Neural cell (in vitro differentiated cells): ENCODE measurements around the gene ITGA11. TPM values are rescaled to one million over a fixed set of nuclear protein-coding genes. Genes with fewer than 3 reads are reported as not detected.

Source experiments
- H2AFZ ChIP-seq: fragments of 200-600, 300-800 bp; sonication (generic), shearing (Covaris generic); 2 replicates; pipeline ENCODE4 v1.6.0; 2014; ENCODE audit warnings: low read depth, mild to moderate bottlenecking, antibody characterized with exemption, low read length, moderate library complexity
- H3F3A ChIP-seq: fragments of 200-600 bp; shearing (Covaris generic); 2 replicates; pipeline ENCODE4 v1.6.1; 2016; ENCODE audit warnings: mild to moderate bottlenecking, moderate library complexity, mixed read lengths, antibody characterized with exemption, low read length; ENCODE audit not compliant: insufficient read depth, poor library complexity, severe bottlenecking
- H3K27ac ChIP-seq: fragments of 200-600, 300-800 bp; sonication (generic), shearing (Covaris generic); 2 replicates; pipeline ENCODE4 v1.5.1; 2014; ENCODE audit warnings: mild to moderate bottlenecking, low read length, moderate library complexity
- H3K27me3 ChIP-seq: fragments of 300-800, 200-600 bp; sonication (generic), shearing (Covaris generic); 2 replicates; pipeline ENCODE4 v1.6.0; 2014; ENCODE audit warnings: mild to moderate bottlenecking, low read depth, low read length, moderate library complexity; ENCODE audit not compliant: insufficient read depth
- H3K36me3 ChIP-seq: fragments of 300-800, 200-600 bp; sonication (generic), shearing (Covaris generic); 2 replicates; pipeline ENCODE4 v1.5.1; 2014; ENCODE audit warnings: mild to moderate bottlenecking, antibody characterized with exemption, low read length, moderate library complexity; ENCODE audit not compliant: insufficient read depth
- H3K4me2 ChIP-seq: fragments of 300-800, 200-600 bp; sonication (generic), shearing (Covaris generic); 2 replicates; pipeline ENCODE4 v1.6.0; 2014; ENCODE audit warnings: mild to moderate bottlenecking, low read length
- H3K4me3 ChIP-seq: fragments of 300-800, 200-600 bp; sonication (generic), shearing (Covaris generic); 2 replicates; pipeline ENCODE4 v1.5.1; 2014; ENCODE audit warnings: mild to moderate bottlenecking, low read length, moderate library complexity
- H3K79me2 ChIP-seq: fragments of 200-600 bp; shearing (Covaris generic); replicated peaks from 2 replicates; pipeline ENCODE4 v1.6.0; 2014; ENCODE audit warnings: mild to moderate bottlenecking, low read length, moderate library complexity; ENCODE audit not compliant: insufficient read depth
- H3K9ac ChIP-seq: fragments of 300-800, 200-600 bp; sonication (generic), shearing (Covaris generic); 2 replicates; pipeline ENCODE4 v1.6.1; 2016; ENCODE audit warnings: mild to moderate bottlenecking, low read length, mixed read lengths
- H3K9me2 ChIP-seq: fragments of 200-600 bp; shearing (Covaris generic); 2 replicates; pipeline ENCODE4 v1.6.1; 2016; ENCODE audit warnings: mild to moderate bottlenecking, low read length, mixed read lengths; ENCODE audit not compliant: insufficient read depth
- H3K9me3 ChIP-seq: fragments of 200-600, 300-800 bp; sonication (generic), shearing (Covaris generic); 2 replicates; pipeline ENCODE4 v1.6.1; 2016; ENCODE audit warnings: mild to moderate bottlenecking, mixed run types, low read length, moderate library complexity, mixed read lengths
- H4K20me1 ChIP-seq: fragments of 200-600 bp; shearing (Covaris generic); 2 replicates; pipeline ENCODE4 v1.6.1; 2016; ENCODE audit warnings: mild to moderate bottlenecking, mixed run types; ENCODE audit not compliant: insufficient read depth
- CTCF ChIP-seq: fragments of 450-650 bp; IDR thresholded peaks from 2 replicates; pipeline ENCODE4 v1.5.1; 2014; ENCODE audit warnings: antibody characterized with exemption, mild to moderate bottlenecking, moderate library complexity; ENCODE audit not compliant: poor library complexity, severe bottlenecking
- EP300 ChIP-seq: fragments of 450-650 bp; conservative IDR thresholded peaks from 2 replicates; pipeline ENCODE4 v1.6.1; 2014; ENCODE audit warnings: antibody characterized with exemption, mild to moderate bottlenecking, moderate library complexity; ENCODE audit not compliant: poor library complexity, severe bottlenecking
- EZH2 ChIP-seq: fragments of 200-600, 300-800 bp; shearing (Covaris generic), sonication (generic); IDR thresholded peaks from 2 replicates; pipeline ENCODE4 v1.6.1; 2014; ENCODE audit warnings: antibody characterized with exemption, low read length, borderline replicate concordance, mild to moderate bottlenecking; ENCODE audit not compliant: insufficient read depth, poor library complexity, severe bottlenecking
- MXI1 ChIP-seq: fragments of 450-650 bp; conservative IDR thresholded peaks from 2 replicates; pipeline ENCODE4 v1.6.1; 2014; ENCODE audit warnings: antibody characterized with exemption, mild to moderate bottlenecking; ENCODE audit not compliant: poor library complexity, severe bottlenecking
- POLR2AphosphoS5 ChIP-seq: IDR thresholded peaks from 2 replicates; pipeline ENCODE4 v1.6.1; 2012
- RAD21 ChIP-seq: fragments of 450-650 bp; conservative IDR thresholded peaks from 2 replicates; pipeline ENCODE4 v1.6.1; 2014; ENCODE audit warnings: antibody characterized with exemption, mild to moderate bottlenecking, moderate library complexity
- REST ChIP-seq: IDR thresholded peaks from 2 replicates; pipeline ENCODE4 v1.6.1; 2012; ENCODE audit warnings: borderline replicate concordance
- SMC3 ChIP-seq: fragments of 450-650 bp; conservative IDR thresholded peaks from 2 replicates; pipeline ENCODE4 v1.6.1; 2014; ENCODE audit warnings: antibody characterized with exemption, mild to moderate bottlenecking, moderate library complexity; ENCODE audit not compliant: poor library complexity
- TAF1 ChIP-seq: IDR thresholded peaks from 2 replicates; pipeline ENCODE4 v1.6.1; 2012; ENCODE audit warnings: low read depth
- polyA plus RNA-seq: library from polyadenylated mRNA; depleted of rRNA; stranded (reverse); fragments of >200 nt; gene quantifications from 2 replicates; pipeline ENCODE4 v1.2.3, GENCODE V29; 2014

The ITGA11 gene
- polyA plus RNA-seq, 1 donor from 2014 or later: not detected

- TF ChIP-seq REST (no peak), MXI1 (no peak), SMC3 (no peak), TAF1 (no peak), POLR2AphosphoS5 (no peak), RAD21 (no peak), EP300 (no peak), EZH2 (no peak), CTCF (no peak)
- no peaks in the 10 kb centered on the region for H3K9me2 ChIP-seq
- H2AFZ ChIP-seq: no peak overlapping the region
- no peak overlapping the region for H3K9ac ChIP-seq
- no peaks in the 10 kb centered on the region for H3K36me3 ChIP-seq
- no peak overlapping the region for H3K27ac ChIP-seq
- no peaks in the 10 kb centered on the region for H3K9me3 ChIP-seq
- no peaks in the 10 kb centered on the region for H3K27me3 ChIP-seq
- H3K79me2 ChIP-seq: no peaks in the 10 kb centered on the region
- H3F3A ChIP-seq: no peaks in the 10 kb centered on the region
- no peak overlapping the region for H3K4me3 ChIP-seq
- no peak overlapping the region for H3K4me2 ChIP-seq
- H4K20me1 ChIP-seq: no peaks in the 10 kb centered on the region
Observed at GRCh38 chr15:68362537-68363126, 69.3 kb downstream of the ITGA11 start.

GRCh38 chr15:68360721-68361120, 71.2 kb downstream of the ITGA11 start:
- Histone ChIP-seq H3K27me3 (no peaks in the 10 kb centered on the region), H3K36me3 (no peaks in the 10 kb centered on the region), H3K4me2 (no peak overlapping the region), H4K20me1 (no peaks in the 10 kb centered on the region), H3K9ac (no peak overlapping the region), H2AFZ (no peak overlapping the region), H3K9me2 (no peaks in the 10 kb centered on the region), H3F3A (no peaks in the 10 kb centered on the region), H3K27ac (no peak overlapping the region), H3K79me2 (no peaks in the 10 kb centered on the region), H3K9me3 (peaks cover 4% of the 10 kb centered on the region), H3K4me3 (no peak overlapping the region)
- no peak for TF ChIP-seq EP300
- no peak for TF ChIP-seq RAD21
- TF ChIP-seq SMC3: no peak
- TF ChIP-seq POLR2AphosphoS5: no peak
- TF ChIP-seq CTCF: no peak
- no peak for TF ChIP-seq TAF1
- TF ChIP-seq REST: no peak
- no peak for TF ChIP-seq MXI1
- TF ChIP-seq EZH2: no peak
